Measurements from ENCODE around the gene ANKH. TPM values are rescaled to one million over a fixed set of nuclear protein-coding genes. Genes with fewer than 3 reads are reported as not detected.
A peak's percentile ranks its signal among the peaks of the same experiment; 100 is the strongest.

The ANKH gene
- total RNA-seq, 1 experiment from 2014 or later: 65.2 TPM

GRCh38 chr5:14873790-14874189 is 2.2 kb upstream of the ANKH start:
- RAD21 ChIA-PET (ENCODE audit: low non-redundant PET in 1 of 2, low total read pairs in 2 of 2, uncharacterized antibody in 2 of 2, unreplicated experiment in 2 of 2): no interaction called here
- TF ChIP-seq FOSL1 (IDR thresholded peaks at IDR 0.05; ENCODE audit: low read depth): no peak
- TF ChIP-seq POLR2A (IDR thresholded peaks at IDR 0.05; ENCODE audit: borderline replicate concordance, extremely low read depth, insufficient read depth, insufficient read length): no peak
- no peak for TF ChIP-seq ZNF274 (IDR thresholded peaks at IDR 0.05; ENCODE audit: low read depth, low read length)
- TF ChIP-seq EGR1 (IDR thresholded peaks at IDR 0.05; ENCODE audit: low read depth): no peak
- no peak for TF ChIP-seq ELF1 (IDR thresholded peaks at IDR 0.05; ENCODE audit: borderline replicate concordance, low read depth)
- no peak for TF ChIP-seq EZH2 (IDR thresholded peaks at IDR 0.05)
- no peak for TF ChIP-seq SIN3A (IDR thresholded peaks at IDR 0.05; ENCODE audit: low read depth)
- no peak for TF ChIP-seq ZFX (IDR thresholded peaks at IDR 0.05)
- BruUV-seq (replicated peaks): no TSS peak
- POLR2A ChIA-PET: no interaction called here
- Histone ChIP-seq H3K4me3 (replicated peaks in 1 of 2; ENCODE audit: low read depth in 1 of 2, low read length in 2 of 2) (no peak overlapping the region), H3K27ac (ENCODE audit: low read depth, low read length) (no peak overlapping the region), H3K36me3 (ENCODE audit: control insufficient read depth in 1 of 2, insufficient read depth in 2 of 2, low read length in 2 of 2) (no peaks in the 10 kb centered on the region), H3K9ac (ENCODE audit: low read length) (no peak overlapping the region), H3K27me3 (ENCODE audit: insufficient read depth, low read length) (no peaks in the 10 kb centered on the region), H4K20me1 (ENCODE audit: insufficient read depth) (no peaks in the 10 kb centered on the region), H3K4me2 (ENCODE audit: low read length) (no peak overlapping the region), H3K4me1 (ENCODE audit: control insufficient read depth in 1 of 2, insufficient read depth in 2 of 2, low read length in 2 of 2) (peaks cover 3 to 15% of the 10 kb centered on the region in 2 experiments; a peak in 3 of 4 replicates), H3K79me2 (ENCODE audit: insufficient read depth, low read length) (peaks cover 18% of the 10 kb centered on the region), H3K9me2 (ENCODE audit: insufficient read depth) (no peaks in the 10 kb centered on the region), H3K9me3 (ENCODE audit: control insufficient read depth in 1 of 2, insufficient read depth in 1 of 2, low read depth in 1 of 2, low read length in 2 of 2) (no peaks in the 10 kb centered on the region), H2AFZ (ENCODE audit: low read depth, low read length, poor library complexity, severe bottlenecking) (no peak overlapping the region)
- DNase-seq (ENCODE audit: low read depth, low spot score) (no peak), ATAC-seq (no peak)
- intact Hi-C loops (cut with micrococcal nuclease): loop anchor here (5.0 kb wide), 1 partner anchor 134 kb away; no protein-coding TSS in a partner anchor
- CTCF ChIA-PET: no interaction called here

DNA sequence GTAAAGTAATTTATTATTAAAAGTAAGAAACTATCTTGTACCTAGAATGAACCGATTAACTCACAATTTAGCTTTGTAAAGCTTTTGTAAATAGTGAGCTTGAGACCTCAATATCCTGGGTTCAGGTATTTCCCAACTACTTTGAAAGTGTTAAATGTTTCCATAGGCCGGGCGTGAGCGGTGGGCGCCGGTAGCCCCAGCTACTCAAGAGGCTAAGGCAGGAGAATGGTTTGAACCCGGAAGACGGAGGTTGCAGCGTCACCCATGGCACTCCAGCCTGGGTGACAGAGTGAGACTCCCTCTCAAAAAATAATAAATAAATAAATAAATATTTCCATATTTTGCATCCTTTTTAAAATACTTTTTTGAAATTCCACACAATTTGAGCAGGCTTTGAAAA is 1.5 kb upstream of the ANKH start:
- Histone ChIP-seq H4K20me1 (ENCODE audit: insufficient read depth) (no peaks in the 10 kb centered on the region), H3K9me3 (ENCODE audit: control insufficient read depth in 1 of 2, insufficient read depth in 1 of 2, low read depth in 1 of 2, low read length in 2 of 2) (no peaks in the 10 kb centered on the region), H3K4me2 (ENCODE audit: low read length) (peak overlapping the region; percentile 81), H3K4me3 (replicated peaks in 1 of 2; ENCODE audit: low read depth in 1 of 2, low read length in 2 of 2) (no peak overlapping the region), H3K36me3 (ENCODE audit: control insufficient read depth in 1 of 2, insufficient read depth in 2 of 2, low read length in 2 of 2) (no peaks in the 10 kb centered on the region), H3K4me1 (ENCODE audit: control insufficient read depth in 1 of 2, insufficient read depth in 2 of 2, low read length in 2 of 2) (peaks cover 3 to 15% of the 10 kb centered on the region in 2 experiments; a peak in 3 of 4 replicates), H3K9ac (ENCODE audit: low read length) (no peak overlapping the region), H3K27ac (ENCODE audit: low read depth, low read length) (no peak overlapping the region), H3K79me2 (ENCODE audit: insufficient read depth, low read length) (peaks cover 20% of the 10 kb centered on the region), H2AFZ (ENCODE audit: low read depth, low read length, poor library complexity, severe bottlenecking) (no peak overlapping the region), H3K9me2 (ENCODE audit: insufficient read depth) (no peaks in the 10 kb centered on the region), H3K27me3 (ENCODE audit: insufficient read depth, low read length) (no peaks in the 10 kb centered on the region)
- DNase-seq (ENCODE audit: low read depth, low spot score): no peak
- CTCF ChIA-PET: no interaction called here
- intact Hi-C loops (cut with micrococcal nuclease): loop anchor here (5.0 kb wide), 1 partner anchor 134 kb away; no protein-coding TSS in a partner anchor
- no TSS peak for BruUV-seq (replicated peaks)
- ATAC-seq: no peak
- RAD21 ChIA-PET (ENCODE audit: low non-redundant PET in 1 of 2, low total read pairs in 2 of 2, uncharacterized antibody in 2 of 2, unreplicated experiment in 2 of 2): no interaction called here
- POLR2A ChIA-PET: interaction anchor here (1.0 kb wide), 1 partner anchor 12 kb away, joined by 3 read pairs; no protein-coding TSS in a partner anchor
- no peak for TF ChIP-seq SIN3A (IDR thresholded peaks at IDR 0.05; ENCODE audit: low read depth)
- no peak for TF ChIP-seq ZNF274 (IDR thresholded peaks at IDR 0.05; ENCODE audit: low read depth, low read length)
- TF ChIP-seq MAX (IDR thresholded peaks at IDR 0.05): no peak
- TF ChIP-seq EZH2 (IDR thresholded peaks at IDR 0.05): no peak
- TF ChIP-seq YY1 (IDR thresholded peaks at IDR 0.05; ENCODE audit: extremely low read depth, insufficient replicate concordance, low read depth, low read length): no peak
- TF ChIP-seq, protein P1, sequence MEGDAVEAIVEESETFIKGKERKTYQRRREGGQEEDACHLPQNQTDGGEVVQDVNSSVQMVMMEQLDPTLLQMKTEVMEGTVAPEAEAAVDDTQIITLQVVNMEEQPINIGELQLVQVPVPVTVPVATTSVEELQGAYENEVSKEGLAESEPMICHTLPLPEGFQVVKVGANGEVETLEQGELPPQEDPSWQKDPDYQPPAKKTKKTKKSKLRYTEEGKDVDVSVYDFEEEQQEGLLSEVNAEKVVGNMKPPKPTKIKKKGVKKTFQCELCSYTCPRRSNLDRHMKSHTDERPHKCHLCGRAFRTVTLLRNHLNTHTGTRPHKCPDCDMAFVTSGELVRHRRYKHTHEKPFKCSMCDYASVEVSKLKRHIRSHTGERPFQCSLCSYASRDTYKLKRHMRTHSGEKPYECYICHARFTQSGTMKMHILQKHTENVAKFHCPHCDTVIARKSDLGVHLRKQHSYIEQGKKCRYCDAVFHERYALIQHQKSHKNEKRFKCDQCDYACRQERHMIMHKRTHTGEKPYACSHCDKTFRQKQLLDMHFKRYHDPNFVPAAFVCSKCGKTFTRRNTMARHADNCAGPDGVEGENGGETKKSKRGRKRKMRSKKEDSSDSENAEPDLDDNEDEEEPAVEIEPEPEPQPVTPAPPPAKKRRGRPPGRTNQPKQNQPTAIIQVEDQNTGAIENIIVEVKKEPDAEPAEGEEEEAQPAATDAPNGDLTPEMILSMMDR (IDR thresholded peaks at IDR 0.05 in 2 of 3, conservative IDR thresholded peaks at IDR 0.05 in 1 of 3; ENCODE audit: borderline replicate concordance in 1 of 3, insufficient read depth in 1 of 3, low read depth in 2 of 3, low read length in 2 of 3): no peak
- TF ChIP-seq POLR2AphosphoS5 (IDR thresholded peaks at IDR 0.05; ENCODE audit: low read depth, low read length): no peak
- TF ChIP-seq TCF7L2 (IDR thresholded peaks at IDR 0.05; ENCODE audit: borderline replicate concordance, extremely low read depth, insufficient read depth, insufficient read length): no peak
- no peak for TF ChIP-seq SP1 (IDR thresholded peaks at IDR 0.05; ENCODE audit: low read depth)
- no peak for TF ChIP-seq RAD21 (IDR thresholded peaks at IDR 0.05; ENCODE audit: low read depth)
- TF ChIP-seq JUND (IDR thresholded peaks at IDR 0.05): no peak
- no peak for TF ChIP-seq EZH2phosphoT487 (IDR thresholded peaks at IDR 0.05; ENCODE audit: borderline replicate concordance)
- TF ChIP-seq CEBPB (IDR thresholded peaks at IDR 0.05; ENCODE audit: low read depth): no peak
